Measurements from ENCODE around the gene GIMAP6. TPM values are rescaled to one million over a fixed set of nuclear protein-coding genes. Genes with fewer than 3 reads are reported as not detected.
"Not testable (repeated sequence)": the region's sequence is repeated elsewhere in the genome, so short reads cannot be mapped to it uniquely, and the experiment has no call there.

Gene GIMAP6
- total and polyA plus RNA-seq, 3 donors from 2014 or later = 3.9 to 16.2 (median 6.1) TPM

GRCh38 chr7:150610233-150610632 is 22.0 kb downstream of the GIMAP6 start:
- no peak for DNase-seq
- Histone ChIP-seq H3K4me3 (no peak overlapping the region), H3K36me3 (ENCODE audit: low read depth, missing control alignments) (no peaks in the 10 kb centered on the region), H3K9me3 (no peaks in the 10 kb centered on the region), H3K4me1 (no peaks in the 10 kb centered on the region), H3K27me3 (no peaks in the 10 kb centered on the region), H3K27ac (no peak overlapping the region)
- TF ChIP-seq CTCF (IDR thresholded peaks at IDR 0.05) = no peak
- TF ChIP-seq POLR2A (IDR thresholded peaks at IDR 0.05) = no peak
- intact Hi-C loops (cut with DNase I; ENCODE audit: low total_unique reads) = no loop called here
- 80 to 92% methylated on average over 1 of the region's 1 CpG for WGBS, 2 donors

- intact Hi-C loops (cut with DNase I; ENCODE audit: low total_unique reads); H3K9me3 ChIP-seq; H3K4me1 ChIP-seq; H3K4me3 ChIP-seq; DNase-seq; H3K27me3 ChIP-seq; H3K36me3 ChIP-seq (ENCODE audit: low read depth, missing control alignments); H3K27ac ChIP-seq: not testable (repeated sequence)
- 71 to 86% methylated on average over 2 of the region's 2 CpGs for WGBS, 2 donors
Observed at GRCh38 chr7:150603600-150603999, 28.6 kb downstream of the GIMAP6 start.

- intact Hi-C loops (cut with DNase I; ENCODE audit: low total_unique reads) = no loop called here
- 50 to 87% methylated on average over 2 of the region's 2 CpGs for WGBS, 2 donors
- H3K4me3 ChIP-seq = no peak overlapping the region
Observed at GRCh38 chr7:150595361-150595760, 36.8 kb downstream of the GIMAP6 start.

GRCh38 chr7:150594805-150595204 is 37.4 kb downstream of the GIMAP6 start:
- intact Hi-C loops (cut with DNase I; ENCODE audit: low total_unique reads) = no loop called here

More at GRCh38 chr7:150595361-150595760, 36.8 kb downstream of the GIMAP6 start:
- no peaks in the 10 kb centered on the region for H3K9me3 ChIP-seq
- no peak for TF ChIP-seq POLR2A (IDR thresholded peaks at IDR 0.05)
- no peak for TF ChIP-seq CTCF (IDR thresholded peaks at IDR 0.05)
- no peak overlapping the region for H3K27ac ChIP-seq
- H3K27me3 ChIP-seq = no peaks in the 10 kb centered on the region
- DNase-seq = no peak
- H3K36me3 ChIP-seq (ENCODE audit: low read depth, missing control alignments) = no peaks in the 10 kb centered on the region
- H3K4me1 ChIP-seq = no peaks in the 10 kb centered on the region

GRCh38 chr7:150587551-150587950 is 44.6 kb downstream of the GIMAP6 start:
- Histone ChIP-seq H3K9me3 (no peaks in the 10 kb centered on the region), H3K36me3 (ENCODE audit: low read depth, missing control alignments) (no peaks in the 10 kb centered on the region), H3K27ac (no peak overlapping the region), H3K4me3 (no peak overlapping the region), H3K27me3 (no peaks in the 10 kb centered on the region), H3K4me1 (no peaks in the 10 kb centered on the region)
- DNase-seq = no peak
- no peak for TF ChIP-seq CTCF (IDR thresholded peaks at IDR 0.05)
- TF ChIP-seq POLR2A (IDR thresholded peaks at IDR 0.05) = no peak
- WGBS, 2 donors = 75 to 77% methylated on average over 1 of the region's 1 CpG
- intact Hi-C loops (cut with DNase I; ENCODE audit: low total_unique reads) = no loop called here

More at GRCh38 chr7:150594805-150595204, 37.4 kb downstream of the GIMAP6 start:
- H3K36me3 ChIP-seq (ENCODE audit: low read depth, missing control alignments) = no peaks in the 10 kb centered on the region
- no peaks in the 10 kb centered on the region for H3K9me3 ChIP-seq
- no peaks in the 10 kb centered on the region for H3K27me3 ChIP-seq
- DNase-seq = no peak
- TF ChIP-seq POLR2A (IDR thresholded peaks at IDR 0.05) (no peak), CTCF (IDR thresholded peaks at IDR 0.05) (no peak)
- no peak overlapping the region for H3K27ac ChIP-seq
- H3K4me3 ChIP-seq = no peak overlapping the region
- no peaks in the 10 kb centered on the region for H3K4me1 ChIP-seq
- WGBS, 2 donors = 86 to 100% methylated on average over 1 to 2 of the region's 2 CpGs
